ENCODE measurements around the gene WRAP53.

- TF ChIP-seq HNF4G (IDR thresholded peaks at IDR 0.05), result no peak
- no peak for TF ChIP-seq CTCF (IDR thresholded peaks at IDR 0.05; ENCODE audit: low read depth, low read length, missing input control)
- no peak for TF ChIP-seq SP1 (IDR thresholded peaks at IDR 0.05)
- TF ChIP-seq RAD21 (IDR thresholded peaks at IDR 0.05), result no peak
- no peak for TF ChIP-seq JUND (IDR thresholded peaks at IDR 0.05)
Measured at GRCh38 chr17:7706631-7707354, 18.5 kb downstream of the WRAP53 start.

Data from liver (tissue), 3 donors.